RKO (cell line): ENCODE measurements around the gene FAM13A.
A peak's percentile ranks its signal among the peaks of the same experiment; 100 is the strongest.
"Not testable (repeated sequence)": the region's sequence is repeated elsewhere in the genome, so short reads cannot be mapped to it uniquely, and the experiment has no call there.

Experiments used
- DNase-seq: peaks from one replicate; pipeline ENCODE4 v3.0.0-alpha.2; 2016; ENCODE audit warnings: low spot score

Gene FAM13A

GRCh38 chr4:89042055-89042454, 14.9 kb downstream of the FAM13A start:
- no peak for DNase-seq

- DNase-seq, result no peak
These were observed 17.2 kb downstream of the FAM13A start for GRCh38 chr4:89039730-89040338.

- DNase-seq, result no peak
These were observed 20.4 kb downstream of the FAM13A start for GRCh38 chr4:89036535-89036934.

- no peak for DNase-seq
These were observed 25.7 kb downstream of the FAM13A start for GRCh38 chr4:89031272-89031671.

- no peak for DNase-seq
These were observed 27.4 kb downstream of the FAM13A start for GRCh38 chr4:89029591-89029990.

GRCh38 chr4:89026542-89026941, 30.4 kb downstream of the FAM13A start:
- DNase-seq, result no peak

GRCh38 chr4:89024051-89024675, 32.8 kb downstream of the FAM13A start:
- peak; percentile 86 for DNase-seq

GRCh38 chr4:89023140-89023539, 33.8 kb downstream of the FAM13A start:
- DNase-seq, result no peak

- DNase-seq, result no peak
These were observed 34.4 kb downstream of the FAM13A start for GRCh38 chr4:89022426-89023128.

- no peak for DNase-seq
These were observed 35.3 kb downstream of the FAM13A start for GRCh38 chr4:89021684-89022083.

- no peak for DNase-seq
These were observed 35.9 kb downstream of the FAM13A start for GRCh38 chr4:89021062-89021461.

- DNase-seq, result not testable (repeated sequence)
These were observed 42.1 kb downstream of the FAM13A start for GRCh38 chr4:89014897-89015296.

- no peak for DNase-seq
These were observed 47.1 kb downstream of the FAM13A start for GRCh38 chr4:89009761-89010369.

- DNase-seq, result no peak
These were observed 47.9 kb downstream of the FAM13A start for GRCh38 chr4:89009115-89009514.

- no peak for DNase-seq
These were observed 48.8 kb downstream of the FAM13A start for GRCh38 chr4:89008166-89008565.

GRCh38 chr4:89007338-89007939, 49.5 kb downstream of the FAM13A start:
- no peak for DNase-seq

- DNase-seq, result no peak
These were observed 50.7 kb downstream of the FAM13A start for GRCh38 chr4:89006307-89006706.

GRCh38 chr4:89005066-89005465, 51.9 kb downstream of the FAM13A start:
- not testable (repeated sequence) for DNase-seq

GRCh38 chr4:89001647-89002445, 55.1 kb downstream of the FAM13A start:
- DNase-seq, result no peak

- DNase-seq, result peak; percentile 71
These were observed 56.1 kb downstream of the FAM13A start for GRCh38 chr4:89000844-89001360.

GRCh38 chr4:89000382-89000781, 56.6 kb downstream of the FAM13A start:
- no peak for DNase-seq
